Measurements from ENCODE around the gene CERS3. TPM values are rescaled to one million over a fixed set of nuclear protein-coding genes. Genes with fewer than 3 reads are reported as not detected.

Gene CERS3
- total RNA-seq, 2 experiments from 2014 or later: 1.3 to 1.8 TPM

DNA sequence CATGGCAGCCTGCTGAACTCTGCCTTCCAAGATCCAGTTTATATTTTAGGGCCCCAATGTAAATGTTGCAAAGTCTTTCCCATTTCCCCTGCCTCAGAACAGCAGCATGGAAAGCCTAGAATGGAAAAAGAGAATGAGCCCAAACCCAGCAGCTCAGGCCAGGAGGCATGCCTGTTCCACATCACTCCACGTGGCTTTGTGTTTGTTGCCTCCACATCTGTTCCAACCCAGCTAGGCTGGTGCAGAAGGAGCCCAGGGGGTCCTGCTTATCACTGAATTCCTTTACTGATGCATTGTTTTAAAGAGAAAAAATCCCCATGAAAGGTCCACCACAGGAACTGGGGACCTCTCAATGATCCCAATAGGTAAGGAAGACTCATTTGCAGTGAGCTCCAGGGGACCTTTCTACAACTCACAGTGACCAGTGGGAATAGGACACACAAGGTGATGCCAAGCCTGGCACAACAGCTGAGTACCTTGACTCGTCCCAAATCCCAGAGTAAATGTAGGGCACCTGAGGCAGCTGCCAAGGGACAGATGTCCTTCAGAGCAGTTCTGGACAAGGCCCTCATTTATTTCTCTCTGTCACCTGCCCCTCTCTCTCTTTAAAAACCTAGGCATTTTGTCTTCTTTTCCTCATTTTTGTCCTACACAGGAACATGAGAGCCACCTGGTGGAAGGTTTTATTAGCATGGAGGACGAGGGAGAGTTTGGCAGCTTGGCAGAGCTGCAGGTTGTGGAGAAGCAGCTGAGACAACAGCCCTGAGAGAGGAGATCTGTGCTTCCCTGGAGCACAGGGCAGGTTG is 145.2 kb downstream of the CERS3 start:
- TF ChIP-seq, protein P1, sequence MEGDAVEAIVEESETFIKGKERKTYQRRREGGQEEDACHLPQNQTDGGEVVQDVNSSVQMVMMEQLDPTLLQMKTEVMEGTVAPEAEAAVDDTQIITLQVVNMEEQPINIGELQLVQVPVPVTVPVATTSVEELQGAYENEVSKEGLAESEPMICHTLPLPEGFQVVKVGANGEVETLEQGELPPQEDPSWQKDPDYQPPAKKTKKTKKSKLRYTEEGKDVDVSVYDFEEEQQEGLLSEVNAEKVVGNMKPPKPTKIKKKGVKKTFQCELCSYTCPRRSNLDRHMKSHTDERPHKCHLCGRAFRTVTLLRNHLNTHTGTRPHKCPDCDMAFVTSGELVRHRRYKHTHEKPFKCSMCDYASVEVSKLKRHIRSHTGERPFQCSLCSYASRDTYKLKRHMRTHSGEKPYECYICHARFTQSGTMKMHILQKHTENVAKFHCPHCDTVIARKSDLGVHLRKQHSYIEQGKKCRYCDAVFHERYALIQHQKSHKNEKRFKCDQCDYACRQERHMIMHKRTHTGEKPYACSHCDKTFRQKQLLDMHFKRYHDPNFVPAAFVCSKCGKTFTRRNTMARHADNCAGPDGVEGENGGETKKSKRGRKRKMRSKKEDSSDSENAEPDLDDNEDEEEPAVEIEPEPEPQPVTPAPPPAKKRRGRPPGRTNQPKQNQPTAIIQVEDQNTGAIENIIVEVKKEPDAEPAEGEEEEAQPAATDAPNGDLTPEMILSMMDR (IDR thresholded peaks at IDR 0.05): peak; percentile 22
- no peak overlapping the region for H3K4me3 Mint-ChIP-seq
- no peak overlapping the region for H3K27ac ChIP-seq (ENCODE audit: low read depth in 1 of 2, low read length in 2 of 2)
- DNase-seq (peak in 5 of 14 experiments; percentile 13 to 58 (median 50)), ATAC-seq (ENCODE audit: poor library complexity) (no peak)
- POLR2A ChIA-PET: no interaction called here
- intact Hi-C loops (cut with DNase I, micrococcal nuclease): no loop called here
- H3K27me3 ChIP-seq (ENCODE audit: control insufficient read depth in 1 of 2, insufficient read depth in 2 of 2, low read length in 2 of 2): no peaks in the 10 kb centered on the region
- H3K27ac Mint-ChIP-seq: no peak overlapping the region
- no peaks in the 10 kb centered on the region for H3K4me1 Mint-ChIP-seq (ENCODE audit: low read depth)
- peaks cover 7 to 15% of the 10 kb centered on the region in 2 experiments for H3K9me3 ChIP-seq (ENCODE audit: control insufficient read depth in 1 of 2, insufficient read depth in 1 of 2, low read length in 2 of 2)
- no peak overlapping the region for H3K4me3 ChIP-seq (ENCODE audit: low read length)
- H3K36me3 ChIP-seq (ENCODE audit: insufficient read depth, low read length): no peaks in the 10 kb centered on the region
- CTCF ChIA-PET: interaction anchor here (0.7 to 2.1 kb wide), 3 partner anchors 33 to 218 kb away, joined by 3 to 11 read pairs (median 3); partner anchors contain the start of gene LINS1
- no peaks in the 10 kb centered on the region for H3K36me3 Mint-ChIP-seq (ENCODE audit: low read depth)
- no peaks in the 10 kb centered on the region for H3K4me1 ChIP-seq (ENCODE audit: insufficient read depth, low read length)
- H3K27me3 Mint-ChIP-seq: peaks cover 7% of the 10 kb centered on the region
- H3K9me3 Mint-ChIP-seq: peaks cover 5% of the 10 kb centered on the region

DNA sequence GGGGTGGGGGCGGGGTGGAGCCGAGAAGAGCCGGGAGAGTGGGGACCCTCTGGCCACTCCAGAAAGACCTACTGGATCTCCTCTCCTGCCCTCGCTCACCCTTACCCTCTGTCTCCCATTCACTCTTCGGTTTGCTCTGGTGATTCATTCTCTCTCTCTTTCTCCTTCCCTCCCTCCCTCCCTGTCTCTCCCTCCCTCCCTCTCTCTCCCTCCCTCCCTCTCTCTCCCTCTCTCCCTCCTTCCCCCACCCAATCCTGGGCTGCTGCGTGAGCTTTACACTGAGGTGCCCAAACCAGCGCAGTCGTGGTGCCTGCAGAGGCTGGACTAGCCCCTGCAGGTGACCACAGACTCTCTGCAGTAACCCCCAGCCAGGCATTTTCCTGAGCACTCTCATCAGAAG is 154.8 kb downstream of the CERS3 start:
- intact Hi-C loops (cut with DNase I, micrococcal nuclease): no loop called here
- H3K4me1 Mint-ChIP-seq (ENCODE audit: low read depth): no peaks in the 10 kb centered on the region
- H3K27ac ChIP-seq (ENCODE audit: low read depth in 1 of 2, low read length in 2 of 2): no peak overlapping the region
- peaks cover 4 to 5% of the 10 kb centered on the region in 2 experiments for H3K9me3 ChIP-seq (ENCODE audit: control insufficient read depth in 1 of 2, insufficient read depth in 1 of 2, low read length in 2 of 2)
- H3K9me3 Mint-ChIP-seq: peaks cover 14% of the 10 kb centered on the region
- ATAC-seq (ENCODE audit: poor library complexity) (no peak), DNase-seq (no peak)
- ChIA-PET CTCF (no interaction called here), POLR2A (no interaction called here)
- no peak overlapping the region for H3K27ac Mint-ChIP-seq
- peaks cover 7% of the 10 kb centered on the region for H3K4me1 ChIP-seq (ENCODE audit: insufficient read depth, low read length)
- peaks cover 21 to 26% of the 10 kb centered on the region in 2 experiments for H3K27me3 ChIP-seq (ENCODE audit: control insufficient read depth in 1 of 2, insufficient read depth in 2 of 2, low read length in 2 of 2)
- TF ChIP-seq, protein P1 (IDR thresholded peaks at IDR 0.05): no peak
- peaks cover 4% of the 10 kb centered on the region for H3K36me3 Mint-ChIP-seq (ENCODE audit: low read depth)
- H3K36me3 ChIP-seq (ENCODE audit: insufficient read depth, low read length): no peaks in the 10 kb centered on the region
- no peak overlapping the region for H3K4me3 ChIP-seq (ENCODE audit: low read length)
- peak overlapping the region; percentile 31 for H3K4me3 Mint-ChIP-seq
- peaks cover 53% of the 10 kb centered on the region for H3K27me3 Mint-ChIP-seq

GRCh38 chr15:100373120-100373896 is 155.4 kb downstream of the CERS3 start:
- peaks cover 21 to 26% of the 10 kb centered on the region in 2 experiments for H3K27me3 ChIP-seq (ENCODE audit: control insufficient read depth in 1 of 2, insufficient read depth in 2 of 2, low read length in 2 of 2)
- intact Hi-C loops (cut with DNase I, micrococcal nuclease): no loop called here
- no peaks in the 10 kb centered on the region for H3K4me1 Mint-ChIP-seq (ENCODE audit: low read depth)
- no peak overlapping the region for H3K27ac Mint-ChIP-seq
- H3K4me3 ChIP-seq (ENCODE audit: low read length): no peak overlapping the region
- H3K4me3 Mint-ChIP-seq: no peak overlapping the region
- ATAC-seq (ENCODE audit: poor library complexity): no peak
- peaks cover 53% of the 10 kb centered on the region for H3K27me3 Mint-ChIP-seq
- DNase-seq: peak in 1 of 14 experiments; percentile 9
- H3K36me3 Mint-ChIP-seq (ENCODE audit: low read depth): peaks cover 4% of the 10 kb centered on the region
- H3K27ac ChIP-seq (ENCODE audit: low read depth in 1 of 2, low read length in 2 of 2): no peak overlapping the region
- POLR2A ChIA-PET: no interaction called here
- H3K9me3 ChIP-seq (ENCODE audit: control insufficient read depth in 1 of 2, insufficient read depth in 1 of 2, low read length in 2 of 2): peaks cover 4 to 5% of the 10 kb centered on the region in 2 experiments
- no peaks in the 10 kb centered on the region for H3K36me3 ChIP-seq (ENCODE audit: insufficient read depth, low read length)
- CTCF ChIA-PET: no interaction called here
- TF ChIP-seq, protein P1 (IDR thresholded peaks at IDR 0.05): no peak
- peaks cover 14% of the 10 kb centered on the region for H3K9me3 Mint-ChIP-seq
- H3K4me1 ChIP-seq (ENCODE audit: insufficient read depth, low read length): peaks cover 7% of the 10 kb centered on the region
